CD14-positive monocyte (primary cell): ENCODE results near the gene MROH8. TPM values are rescaled to one million over a fixed set of nuclear protein-coding genes. Genes with fewer than 3 reads are reported as not detected.

Experiments used
- DNase-seq, 3 donors: peaks; one replicate each; pipeline ENCODE4 v3.0.0-alpha.2; 2011 to 2022
- H2AFZ ChIP-seq: 2 replicates; pipeline ENCODE4 v1.6.0; 2012; ENCODE audit warnings: mild to moderate bottlenecking, low read depth, low read length, inconsistent platforms; ENCODE audit not compliant: insufficient read depth, poor library complexity, severe bottlenecking
- H3K27ac ChIP-seq, 2 donors: 1 replicate in 1 of 2; 2 replicates in 1 of 2; pipeline ENCODE4 v1.5.1; 2012 to 2013; ENCODE audit warnings: low read length in 2 of 2, control low read depth in 1 of 2, inconsistent platforms in 1 of 2, low read depth in 1 of 2, mild to moderate bottlenecking in 1 of 2
- H3K27me3 ChIP-seq, 2 donors: one replicate each; pipeline versions ENCODE4 v1.6.0 to v1.6.1; 2011 to 2013; ENCODE audit warnings: low read length in 2 of 2; ENCODE audit not compliant: control insufficient read depth in 2 of 2, insufficient read depth in 2 of 2
- H3K36me3 ChIP-seq, 2 donors: replicated peaks in 1 of 2; 1 replicate in 1 of 2; 2 replicates in 1 of 2; pipeline versions ENCODE4 v1.5.1 to v1.6.1; 2012 to 2013; ENCODE audit warnings: low read length in 2 of 2, control low read depth in 1 of 2, inconsistent platforms in 1 of 2, mild to moderate bottlenecking in 1 of 2; ENCODE audit not compliant: insufficient read depth in 2 of 2, control insufficient read depth in 1 of 2
- H3K4me1 ChIP-seq, 2 donors: 1 replicate in 1 of 2; 2 replicates in 1 of 2; pipeline versions ENCODE4 v1.5.1 to v1.6.1; 2012 to 2013; ENCODE audit warnings: low read length in 2 of 2, control low read depth in 1 of 2, inconsistent platforms in 1 of 2, mild to moderate bottlenecking in 1 of 2, moderate library complexity in 1 of 2; ENCODE audit not compliant: insufficient read depth in 2 of 2, control insufficient read depth in 1 of 2
- H3K4me2 ChIP-seq: replicated peaks from 2 replicates; pipeline ENCODE3; 2012; ENCODE audit warnings: low read length, moderate library complexity, mild to moderate bottlenecking; ENCODE audit not compliant: poor library complexity, severe bottlenecking; ENCODE audit errors: extremely low read depth
- H3K4me3 ChIP-seq, 3 experiments: fragments of 200-600 bp in 1 of 3; sonication (generic) in 1 of 3; replicated peaks in 1 of 3; 1 replicate in 2 of 3; 2 replicates in 1 of 3; pipeline ENCODE4 v1.5.1; 2011 to 2013; ENCODE audit warnings: low read length in 3 of 3, mild to moderate bottlenecking in 3 of 3, control low read depth in 2 of 3, low read depth in 2 of 3, inconsistent platforms in 1 of 3, moderate library complexity in 1 of 3
- H3K79me2 ChIP-seq: 2 replicates; pipeline ENCODE4 v1.6.0; 2012; ENCODE audit warnings: mild to moderate bottlenecking, control low read depth, inconsistent platforms, low read length, moderate library complexity; ENCODE audit not compliant: insufficient read depth
- H3K9ac ChIP-seq: 2 replicates; pipeline ENCODE4 v1.6.0; 2017; ENCODE audit warnings: low read length, mild to moderate bottlenecking; ENCODE audit not compliant: insufficient read depth, poor library complexity, severe bottlenecking
- H3K9me3 ChIP-seq, 2 donors: replicated peaks in 1 of 2; 1 replicate in 1 of 2; 2 replicates in 1 of 2; pipeline versions ENCODE4 v1.5.1 to v1.6.1; 2012 to 2013; ENCODE audit warnings: low read length in 2 of 2, control low read depth in 1 of 2; ENCODE audit not compliant: control insufficient read depth in 1 of 2, insufficient read depth in 1 of 2
- H4K20me1 ChIP-seq: 2 replicates; pipeline ENCODE4 v1.6.0; 2012; ENCODE audit warnings: mild to moderate bottlenecking, low read length, control low read depth, moderate library complexity; ENCODE audit not compliant: insufficient read depth
- H3K27ac Mint-ChIP-seq, 7 donors: one replicate each; pipeline ENCODE4 v1.8.0; 2020; ENCODE audit warnings: mild to moderate bottlenecking in 7 of 7, mixed read lengths in 7 of 7, moderate library complexity in 6 of 7, inconsistent platforms in 2 of 7
- H3K27me3 Mint-ChIP-seq, 3 donors: one replicate each; pipeline ENCODE4 v1.8.0; 2021 to 2022; ENCODE audit warnings: low read depth in 3 of 3, mild to moderate bottlenecking in 3 of 3, mixed read lengths in 3 of 3, moderate library complexity in 3 of 3, inconsistent platforms in 1 of 3
- H3K36me3 Mint-ChIP-seq, 2 donors: one replicate each; pipeline ENCODE4 v1.8.0; 2020; ENCODE audit warnings: mixed read lengths in 2 of 2, inconsistent platforms in 1 of 2, mild to moderate bottlenecking in 1 of 2
- H3K4me1 Mint-ChIP-seq: one replicate; pipeline ENCODE4 v1.8.0; 2020; ENCODE audit warnings: mild to moderate bottlenecking, mixed read lengths
- H3K4me3 Mint-ChIP-seq, 2 donors: one replicate each; pipeline ENCODE4 v1.8.0; 2020; ENCODE audit warnings: mild to moderate bottlenecking in 2 of 2, mixed read lengths in 2 of 2, moderate library complexity in 1 of 2
- H3K9me3 Mint-ChIP-seq, 7 donors: one replicate each; pipeline ENCODE4 v1.8.0; 2020 to 2022; ENCODE audit warnings: mixed read lengths in 7 of 7, mild to moderate bottlenecking in 6 of 7, moderate library complexity in 6 of 7, inconsistent platforms in 2 of 7
- WGBS: methylation state at CpG from one replicate; pipeline ENCODE4 v1.1.5; 2013; ENCODE audit warnings: missing lambda C conversion rate; ENCODE audit not compliant: insufficient coverage; 5-methylcytosine and 5-hydroxymethylcytosine counted together
- intact Hi-C, 2 donors: fragments of 100-400 bp; cut with micrococcal nuclease; formaldehyde crosslinking; loops; one replicate each; pipeline versions ENCODE4 v1.15.0 to v1.15.1; 2023
- polyA plus RNA-seq, 3 donors: library from polyadenylated mRNA; depleted of rRNA in 1 of 3; unstranded in 2 of 3; stranded (reverse) in 1 of 3; fragments of 300-500 nt in 2 of 3; fragments of >200 nt in 1 of 3; fragmentation: Illumina TruSeq in 2 of 3; gene quantifications; 1 replicate in 2 of 3; 2 replicates in 1 of 3; pipeline ENCODE4 v1.2.3, GENCODE V29; 2012 to 2021
- TF ChIP-seq, protein P1 (sequence below): fragments of 200-600 bp; IDR thresholded peaks from one replicate; pipeline ENCODE4 v1.8.0; 2022; ENCODE audit warnings: antibody characterized with exemption, mild to moderate bottlenecking

Gene MROH8
- polyA plus RNA-seq, 3 donors = 0.08 to 1.0 (median 0.52) TPM

DNA sequence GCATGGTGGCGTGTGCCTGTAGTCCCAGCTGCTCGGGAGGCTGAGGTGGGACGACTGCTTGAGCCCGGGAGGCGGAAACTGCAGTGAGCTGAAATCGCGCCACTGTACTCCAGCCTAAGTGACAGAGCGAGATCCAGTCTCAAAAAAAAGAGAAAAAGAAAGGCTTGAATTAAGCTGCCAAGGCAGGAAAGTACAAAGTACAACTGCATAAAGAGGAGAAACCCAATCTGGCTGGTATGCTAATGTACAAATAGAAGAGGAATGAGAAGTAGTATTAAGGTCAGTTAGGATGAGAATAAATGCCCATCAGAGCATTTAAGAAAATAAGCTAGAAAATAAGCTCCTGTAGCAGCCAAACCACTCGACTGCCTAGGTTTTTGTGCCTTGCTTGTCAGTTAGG lies 23.4 kb downstream of the MROH8 start:
- intact Hi-C loops = no loop called here
- H3K36me3 Mint-ChIP-seq = no peaks in the 10 kb centered on the region
- WGBS = 97% methylated on average over 9 of the region's 9 CpGs
- H3K4me1 Mint-ChIP-seq = peaks cover 4% of the 10 kb centered on the region
- Histone ChIP-seq H3K36me3 (no peaks in the 10 kb centered on the region), H3K4me2 (no peak overlapping the region), H3K4me3 (no peak overlapping the region), H3K27me3 (no peaks in the 10 kb centered on the region), H3K4me1 (no peaks in the 10 kb centered on the region), H2AFZ (no peak overlapping the region), H3K79me2 (no peaks in the 10 kb centered on the region), H4K20me1 (no peaks in the 10 kb centered on the region), H3K9me3 (no peaks in the 10 kb centered on the region), H3K9ac (no peak overlapping the region), H3K27ac (no peak overlapping the region)
- H3K27ac Mint-ChIP-seq = peak overlapping the region in 1 of 7 donors; percentile 57
- H3K9me3 Mint-ChIP-seq = no peaks in the 10 kb centered on the region
- TF ChIP-seq, protein P1, sequence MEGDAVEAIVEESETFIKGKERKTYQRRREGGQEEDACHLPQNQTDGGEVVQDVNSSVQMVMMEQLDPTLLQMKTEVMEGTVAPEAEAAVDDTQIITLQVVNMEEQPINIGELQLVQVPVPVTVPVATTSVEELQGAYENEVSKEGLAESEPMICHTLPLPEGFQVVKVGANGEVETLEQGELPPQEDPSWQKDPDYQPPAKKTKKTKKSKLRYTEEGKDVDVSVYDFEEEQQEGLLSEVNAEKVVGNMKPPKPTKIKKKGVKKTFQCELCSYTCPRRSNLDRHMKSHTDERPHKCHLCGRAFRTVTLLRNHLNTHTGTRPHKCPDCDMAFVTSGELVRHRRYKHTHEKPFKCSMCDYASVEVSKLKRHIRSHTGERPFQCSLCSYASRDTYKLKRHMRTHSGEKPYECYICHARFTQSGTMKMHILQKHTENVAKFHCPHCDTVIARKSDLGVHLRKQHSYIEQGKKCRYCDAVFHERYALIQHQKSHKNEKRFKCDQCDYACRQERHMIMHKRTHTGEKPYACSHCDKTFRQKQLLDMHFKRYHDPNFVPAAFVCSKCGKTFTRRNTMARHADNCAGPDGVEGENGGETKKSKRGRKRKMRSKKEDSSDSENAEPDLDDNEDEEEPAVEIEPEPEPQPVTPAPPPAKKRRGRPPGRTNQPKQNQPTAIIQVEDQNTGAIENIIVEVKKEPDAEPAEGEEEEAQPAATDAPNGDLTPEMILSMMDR = no peak
- peaks cover 0 to 1% (median 0%) of the 10 kb centered on the region in 3 donors for H3K27me3 Mint-ChIP-seq
- no peak overlapping the region for H3K4me3 Mint-ChIP-seq
- DNase-seq = no peak

DNA sequence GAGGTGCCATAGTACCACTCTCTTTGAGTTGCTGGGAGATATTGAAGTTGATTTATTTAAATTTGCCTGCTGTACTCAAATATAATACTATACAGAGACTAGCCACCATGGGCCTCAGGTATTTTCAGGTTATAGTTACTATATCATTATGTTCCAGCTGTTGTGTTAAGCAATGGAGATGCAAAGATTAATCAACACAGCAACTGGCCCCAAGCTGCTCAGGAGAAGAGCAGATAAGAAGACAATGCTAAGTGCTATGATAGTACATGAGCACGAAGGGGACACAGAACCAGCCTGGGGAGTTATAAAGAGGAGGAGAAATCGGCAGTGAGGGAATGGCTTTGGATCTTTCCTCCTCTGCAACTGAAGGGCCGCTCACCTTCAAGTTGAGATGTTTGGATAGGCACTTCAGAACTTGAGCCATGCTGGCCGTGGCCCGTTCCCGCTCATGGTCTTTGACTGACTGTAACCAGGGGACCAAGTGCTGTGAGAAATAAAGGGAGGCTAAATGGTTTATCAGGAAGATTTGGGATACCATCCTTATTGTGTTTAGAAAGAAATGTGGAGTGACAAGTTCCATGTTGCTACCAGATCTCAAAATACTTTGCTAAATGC lies 24.6 kb downstream of the MROH8 start:
- H3K4me2 ChIP-seq = no peak overlapping the region
- Mint-ChIP-seq H3K4me1 (peaks cover 4% of the 10 kb centered on the region), H3K27me3 (peaks cover 0 to 1% (median 0%) of the 10 kb centered on the region in 3 donors), H3K9me3 (peaks cover 5 to 10% (median 6%) of the 10 kb centered on the region in 7 donors), H3K36me3 (peaks cover 0 to 3% of the 10 kb centered on the region in 2 donors), H3K27ac (no peak overlapping the region), H3K4me3 (no peak overlapping the region)
- H3K9me3 ChIP-seq = no peaks in the 10 kb centered on the region
- WGBS = 96% methylated on average over 5 of the region's 6 CpGs
- no peaks in the 10 kb centered on the region for H3K27me3 ChIP-seq
- no peak overlapping the region for H3K27ac ChIP-seq
- no peaks in the 10 kb centered on the region for H3K79me2 ChIP-seq
- no peaks in the 10 kb centered on the region for H3K4me1 ChIP-seq
- DNase-seq = no peak
- no peaks in the 10 kb centered on the region for H4K20me1 ChIP-seq
- TF ChIP-seq, protein P1 = no peak
- no peaks in the 10 kb centered on the region for H3K36me3 ChIP-seq
- no peak overlapping the region for H3K4me3 ChIP-seq
- H2AFZ ChIP-seq = no peak overlapping the region
- no peak overlapping the region for H3K9ac ChIP-seq
- intact Hi-C loops = no loop called here
